Uterus (tissue), 4 donors: ENCODE results near the gene ID3. TPM values are rescaled to one million over a fixed set of nuclear protein-coding genes. Genes with fewer than 3 reads are reported as not detected.
A peak's percentile ranks its signal among the peaks of the same experiment; 100 is the strongest.

ENCODE experiments used
- DNase-seq, 2 donors: peaks; one replicate each; pipeline ENCODE4 v3.0.0-alpha.2; 2019 to 2020
- H3K27ac ChIP-seq, 2 donors: fragments of 200-600 bp; sonication (generic); 1 replicate in 1 of 2; 2 replicates in 1 of 2; pipeline ENCODE4 v1.5.1; 2016 to 2018
- H3K27me3 ChIP-seq, 2 donors: fragments of 200-600 bp; sonication (generic); one replicate each; pipeline ENCODE4 v1.5.1; 2018 to 2019; ENCODE audit warnings: control low read depth in 1 of 2
- H3K36me3 ChIP-seq, 2 donors: fragments of 200-600 bp; sonication (generic); one replicate each; pipeline ENCODE4 v1.5.1; 2019; ENCODE audit warnings: control low read depth in 1 of 2
- H3K4me1 ChIP-seq, 2 donors: fragments of 200-600 bp; sonication (generic); one replicate each; pipeline ENCODE4 v1.5.1; 2018 to 2019; ENCODE audit warnings: control low read depth in 1 of 2
- H3K4me3 ChIP-seq, 2 donors: fragments of 200-600 bp; sonication (generic); 1 replicate in 1 of 2; 2 replicates in 1 of 2; pipeline ENCODE4 v1.5.1; 2018 to 2019; ENCODE audit warnings: mild to moderate bottlenecking in 1 of 2
- H3K9me3 ChIP-seq, 2 donors: fragments of 200-600 bp; sonication (generic); one replicate each; pipeline ENCODE4 v1.5.1; 2019; ENCODE audit warnings: control low read depth in 1 of 2
- CTCF ChIP-seq, 4 experiments: fragments of 200-600 bp in 2 of 4; fragments of 450-650 bp in 2 of 4; sonication (generic) in 2 of 4; IDR thresholded peaks; one replicate each; pipeline ENCODE4 v1.5.1; 2016 to 2019; ENCODE audit warnings: antibody characterized with exemption in 4 of 4, mild to moderate bottlenecking in 2 of 4, moderate library complexity in 1 of 4
- POLR2A ChIP-seq, 2 donors: fragments of 450-650 bp; IDR thresholded peaks; one replicate each; pipeline ENCODE4 v1.6.1; 2016; ENCODE audit warnings: antibody characterized with exemption in 2 of 2, mild to moderate bottlenecking in 1 of 2, moderate library complexity in 1 of 2
- intact Hi-C: fragments of 100-400 bp; cut with DNase I; formaldehyde crosslinking; loops from one replicate; pipeline ENCODE4 v1.15.1; 2023; ENCODE audit warnings: low total_unique reads
- total RNA-seq, 4 donors: library from RNA; depleted of rRNA in 3 of 4; stranded (reverse); fragments of >200 nt in 3 of 4; gene quantifications; one replicate each; pipeline versions ENCODE4 v1.1.0 to v1.2.4, GENCODE V29; 2014 to 2023
- donor health status: DM: yes; HTN: yes; CAD: no.

The ID3 gene
- total RNA-seq, 4 donors from 2014 or later, result 38.4 to 652 (median 260) TPM

- no peaks in the 10 kb centered on the region for H3K27me3 ChIP-seq
- peak in 1 of 2 donors; percentile 53 for DNase-seq
- H3K27ac ChIP-seq, result peak overlapping the region; percentile 71 to 78
- no peaks in the 10 kb centered on the region for H3K9me3 ChIP-seq
- intact Hi-C loops, result no loop called here
- TF ChIP-seq CTCF (IDR thresholded peaks at IDR 0.05) (no peak), POLR2A (IDR thresholded peaks at IDR 0.05) (no peak)
- no peaks in the 10 kb centered on the region for H3K36me3 ChIP-seq
- H3K4me3 ChIP-seq, result no peak overlapping the region
- H3K4me1 ChIP-seq, result peaks cover 0 to 5% of the 10 kb centered on the region in 2 donors
Observed at GRCh38 chr1:23577056-23578004, 18.0 kb upstream of the ID3 start.

- Histone ChIP-seq H3K4me3 (no peak overlapping the region), H3K36me3 (no peaks in the 10 kb centered on the region), H3K27ac (peak overlapping the region; percentile 71 to 78), H3K9me3 (no peaks in the 10 kb centered on the region), H3K27me3 (no peaks in the 10 kb centered on the region), H3K4me1 (peaks cover 0 to 5% of the 10 kb centered on the region in 2 donors)
- intact Hi-C loops, result no loop called here
- no peak for TF ChIP-seq CTCF (IDR thresholded peaks at IDR 0.05)
- TF ChIP-seq POLR2A (IDR thresholded peaks at IDR 0.05), result no peak
- DNase-seq, result no peak
Observed at GRCh38 chr1:23576338-23577055, 17.2 kb upstream of the ID3 start.

- TF ChIP-seq CTCF (IDR thresholded peaks at IDR 0.05) (no peak), POLR2A (IDR thresholded peaks at IDR 0.05) (no peak)
- H3K9me3 ChIP-seq, result no peaks in the 10 kb centered on the region
- peak overlapping the region in 1 of 2 donors; percentile 78 for H3K27ac ChIP-seq
- H3K4me3 ChIP-seq, result no peak overlapping the region
- DNase-seq, result no peak
- H3K4me1 ChIP-seq, result peaks cover 0 to 5% of the 10 kb centered on the region in 2 donors
- H3K36me3 ChIP-seq, result no peaks in the 10 kb centered on the region
- no peaks in the 10 kb centered on the region for H3K27me3 ChIP-seq
- intact Hi-C loops, result no loop called here
Observed at GRCh38 chr1:23575226-23575810, 16.0 kb upstream of the ID3 start.

- no peak for DNase-seq
- Histone ChIP-seq H3K9me3 (no peaks in the 10 kb centered on the region), H3K36me3 (no peaks in the 10 kb centered on the region), H3K4me3 (no peak overlapping the region), H3K4me1 (peaks cover 0 to 5% of the 10 kb centered on the region in 2 donors), H3K27ac (no peak overlapping the region), H3K27me3 (no peaks in the 10 kb centered on the region)
- TF ChIP-seq CTCF (IDR thresholded peaks at IDR 0.05), result no peak
- no peak for TF ChIP-seq POLR2A (IDR thresholded peaks at IDR 0.05)
- intact Hi-C loops, result no loop called here
Observed at GRCh38 chr1:23574265-23574754, 15.0 kb upstream of the ID3 start.
